Bronchial epithelial cell (primary cell): ENCODE results near the gene IL36A. TPM values are rescaled to one million over a fixed set of nuclear protein-coding genes. Genes with fewer than 3 reads are reported as not detected.

Experiments used
- DNase-seq: peaks from one replicate; pipeline ENCODE4 v3.0.0-alpha.2; 2010; ENCODE audit warnings: low read depth
- FAIRE-seq: peaks from 2 replicates; lab custom pipeline; 2011; peaks lifted over from hg19 to GRCh38; lab: Jason Lieb, UNC
- H3K27me3 ChIP-seq: 2 replicates; pipeline ENCODE4 v1.5.1; 2011; ENCODE audit warnings: low read length; ENCODE audit not compliant: control insufficient read depth, insufficient read depth
- H3K36me3 ChIP-seq: 2 replicates; pipeline ENCODE4 v1.5.1; 2011; ENCODE audit warnings: low read length; ENCODE audit not compliant: control insufficient read depth, insufficient read depth
- H3K4me3 ChIP-seq: 2 replicates; pipeline ENCODE4 v1.5.1; 2011; ENCODE audit warnings: mild to moderate bottlenecking, low read depth, low read length, control low read depth
- CTCF ChIP-seq: IDR thresholded peaks from 2 replicates; pipeline ENCODE4 v1.5.1; 2011; ENCODE audit warnings: mild to moderate bottlenecking, moderate library complexity, low read length, control low read depth, inconsistent platforms; ENCODE audit not compliant: insufficient read depth, severe bottlenecking
- total RNA-seq: library from RNA; depleted of rRNA; stranded (reverse); fragments of >200 nt; gene quantifications from 2 replicates; pipeline ENCODE4 v1.2.1, GENCODE V29; 2014

Gene IL36A
- total RNA-seq, 1 donor from 2014 or later, result 6.3 TPM

DNA sequence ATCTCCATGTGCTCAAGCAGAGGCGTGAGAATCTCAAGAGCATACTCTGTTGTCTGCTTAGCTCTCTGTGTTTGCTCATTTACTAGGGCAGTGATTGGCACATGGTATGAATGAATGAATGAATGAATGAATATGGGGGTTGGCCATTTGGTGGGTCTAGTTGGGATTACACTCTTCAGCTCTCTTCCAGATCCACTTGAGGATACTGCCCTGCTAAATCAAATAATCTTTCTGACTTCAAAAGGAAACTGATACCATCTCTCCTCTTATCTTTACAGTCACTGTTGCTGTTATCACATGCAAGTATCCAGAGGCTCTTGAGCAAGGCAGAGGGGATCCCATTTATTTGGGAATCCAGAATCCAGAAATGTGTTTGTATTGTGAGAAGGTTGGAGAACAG lies 25.5 kb upstream of the IL36A start:
- no peaks in the 10 kb centered on the region for H3K36me3 ChIP-seq
- FAIRE-seq (no peak), DNase-seq (no peak)
- H3K27me3 ChIP-seq, result no peaks in the 10 kb centered on the region
- H3K4me3 ChIP-seq, result no peak overlapping the region
- TF ChIP-seq CTCF, result no peak

DNA sequence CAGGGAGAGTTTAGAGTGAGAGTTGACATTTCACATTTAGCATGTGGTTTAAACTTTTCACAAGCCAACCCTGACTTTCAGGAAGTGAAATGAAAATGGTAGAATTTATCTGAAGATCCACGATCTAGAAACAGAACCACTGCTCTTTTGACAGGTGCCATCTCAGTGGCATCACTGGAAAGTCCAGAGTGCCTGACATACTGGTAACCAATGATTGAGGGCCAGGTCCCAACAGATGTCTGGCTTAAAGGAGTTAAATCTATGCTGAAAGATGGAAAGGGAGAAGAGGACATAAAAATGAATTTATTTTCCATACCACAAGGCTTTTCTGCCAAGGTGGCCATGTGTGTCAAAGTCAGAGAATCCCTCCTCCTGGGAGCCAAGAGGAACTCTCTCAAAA lies 24.7 kb upstream of the IL36A start:
- DNase-seq (no peak), FAIRE-seq (no peak)
- TF ChIP-seq CTCF, result no peak
- no peak overlapping the region for H3K4me3 ChIP-seq
- H3K36me3 ChIP-seq, result no peaks in the 10 kb centered on the region
- H3K27me3 ChIP-seq, result no peaks in the 10 kb centered on the region

GRCh38 chr2:112985090-112985489 lies 20.2 kb upstream of the IL36A start:
- FAIRE-seq (no peak), DNase-seq (no peak)
- Histone ChIP-seq H3K36me3 (no peaks in the 10 kb centered on the region), H3K27me3 (no peaks in the 10 kb centered on the region), H3K4me3 (no peak overlapping the region)
- no peak for TF ChIP-seq CTCF

DNA sequence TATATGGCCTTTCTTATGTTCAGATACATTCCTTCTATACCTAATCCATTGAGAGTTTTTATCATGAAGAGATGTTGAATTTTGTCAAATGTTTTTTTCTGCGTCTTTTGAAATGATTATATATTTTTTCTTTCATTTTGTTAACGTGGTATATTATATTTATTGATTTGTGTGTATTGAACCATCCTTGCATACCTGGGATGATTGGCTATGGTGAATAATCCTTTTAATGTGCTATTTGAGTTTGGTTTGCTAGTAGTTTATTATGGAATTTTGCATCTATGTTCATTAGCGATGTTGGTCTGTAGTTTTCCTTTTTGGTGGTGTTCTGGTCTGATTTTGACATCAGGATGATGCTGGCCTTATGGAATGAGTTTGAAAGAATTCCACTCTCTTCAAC lies 15.6 kb upstream of the IL36A start:
- FAIRE-seq (no peak), DNase-seq (no peak)
- Histone ChIP-seq H3K4me3 (no peak overlapping the region), H3K27me3 (no peaks in the 10 kb centered on the region), H3K36me3 (no peaks in the 10 kb centered on the region)
- no peak for TF ChIP-seq CTCF

- Histone ChIP-seq H3K27me3 (no peaks in the 10 kb centered on the region), H3K4me3 (no peak overlapping the region), H3K36me3 (no peaks in the 10 kb centered on the region)
- TF ChIP-seq CTCF, result no peak
- DNase-seq (no peak), FAIRE-seq (no peak)
Observed at GRCh38 chr2:112993831-112994230, 11.4 kb upstream of the IL36A start.

DNA sequence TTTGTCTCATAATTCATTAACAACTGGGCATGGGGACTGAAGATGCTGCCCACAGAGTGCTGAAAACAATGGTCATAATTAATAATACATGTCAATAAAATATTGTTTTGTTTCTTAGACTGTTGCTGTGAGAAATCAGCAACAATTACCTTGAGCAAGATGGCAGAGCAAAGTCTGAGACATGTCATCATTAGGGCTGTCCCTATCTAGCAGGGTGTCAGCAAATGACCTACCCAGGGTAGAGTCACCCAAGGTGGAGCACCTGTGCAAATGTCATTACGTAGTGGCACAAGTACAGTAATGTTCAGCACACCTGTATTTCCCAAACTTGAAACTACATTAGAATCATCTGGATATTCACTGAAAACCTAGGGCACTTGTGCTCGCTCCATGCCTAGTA lies 10.6 kb upstream of the IL36A start:
- Histone ChIP-seq H3K4me3 (no peak overlapping the region), H3K36me3 (no peaks in the 10 kb centered on the region), H3K27me3 (no peaks in the 10 kb centered on the region)
- TF ChIP-seq CTCF, result no peak
- FAIRE-seq (no peak), DNase-seq (no peak)
